NCI-H1105 treated with DMSO at 0.1 percent for 48 hours (cell line): Measurements from ENCODE around the gene IFI30.
"Not testable (repeated sequence)": the region's sequence is repeated elsewhere in the genome, so short reads cannot be mapped to it uniquely, and the experiment has no call there.

Experiments
- DNase-seq: peaks from one replicate; lab custom pipeline; 2025; lab: John Stamatoyannopoulos, UW

IFI30 gene

GRCh38 chr19:18152817-18153555 is 20.6 kb upstream of the IFI30 start, which contains the start of gene PIK3R2:
PIK3R2 (plus strand) TSS chr19:18153163; CDS start chr19:18155880, 2,717 bp downstream.
- DNase-seq: peak; percentile 98

- DNase-seq: no peak
Observed at GRCh38 chr19:18153556-18154134, 20.0 kb upstream of the IFI30 start.

GRCh38 chr19:18155095-18156087 is 18.2 kb upstream of the IFI30 start:
- DNase-seq: no peak

- DNase-seq: no peak
Observed at GRCh38 chr19:18156268-18156667, 17.3 kb upstream of the IFI30 start.

GRCh38 chr19:18156841-18157464 is 16.7 kb upstream of the IFI30 start:
- DNase-seq: peak; percentile 93

GRCh38 chr19:18157465-18158063 is 16.0 kb upstream of the IFI30 start:
- DNase-seq: peak; percentile 96

- DNase-seq: no peak
Observed at GRCh38 chr19:18158467-18158866, 15.1 kb upstream of the IFI30 start.

GRCh38 chr19:18159059-18159616 is 14.5 kb upstream of the IFI30 start:
- not testable (repeated sequence) for DNase-seq

GRCh38 chr19:18159810-18160209 is 13.8 kb upstream of the IFI30 start:
- no peak for DNase-seq

GRCh38 chr19:18160493-18160970 is 13.1 kb upstream of the IFI30 start:
- DNase-seq: no peak

- DNase-seq: peak; percentile 52
Observed at GRCh38 chr19:18160971-18161635, 12.5 kb upstream of the IFI30 start.

- DNase-seq: no peak
Observed at GRCh38 chr19:18161636-18162002, 12.0 kb upstream of the IFI30 start.

- no peak for DNase-seq
Observed at GRCh38 chr19:18164072-18164471, 9.5 kb upstream of the IFI30 start.

- DNase-seq: no peak
Observed at GRCh38 chr19:18165794-18166544, 7.6 kb upstream of the IFI30 start.

GRCh38 chr19:18167011-18167410 is 6.6 kb upstream of the IFI30 start:
- no peak for DNase-seq

GRCh38 chr19:18167975-18168645 is 5.5 kb upstream of the IFI30 start:
- DNase-seq: no peak

- no peak for DNase-seq
Observed at GRCh38 chr19:18168673-18169381, 4.8 kb upstream of the IFI30 start.

GRCh38 chr19:18170714-18171255 is 2.8 kb upstream of the IFI30 start:
- no peak for DNase-seq
